B cell (primary cell): ENCODE measurements around the gene NTN1. TPM values are rescaled to one million over a fixed set of nuclear protein-coding genes. Genes with fewer than 3 reads are reported as not detected.

Source experiments
- ATAC-seq: fragments of 200-7000 bp; cut with Tn5 transposase; one replicate; pipeline ENCODE4 v1.10.0; 2021; ENCODE audit warnings: low read depth, mild to moderate bottlenecking, moderate number of reproducible peaks, moderate library complexity
- CTCF ChIA-PET: fragments of 350-600 bp; sonication (Branson Sonifier 250); formaldehyde crosslinking; loops from one replicate; lab custom pipeline; 2021; ENCODE audit warnings: antibody characterized with exemption, inconsistent platforms; lab: Charles Lee
- POLR2A ChIA-PET: fragments of 350-600 bp; sonication (Branson Sonifier 250); formaldehyde crosslinking; loops from one replicate; lab custom pipeline; 2021; ENCODE audit warnings: antibody characterized with exemption; lab: Charles Lee
- DNase-seq: peaks from one replicate; pipeline ENCODE4 v3.0.0; 2013
- H2AFZ ChIP-seq: 2 replicates; pipeline ENCODE4 v1.6.1; 2012; ENCODE audit warnings: mild to moderate bottlenecking, low read depth, low read length; ENCODE audit not compliant: insufficient read depth, poor library complexity, severe bottlenecking
- H3K27ac ChIP-seq, 2 donors: 1 replicate in 1 of 2; 2 replicates in 1 of 2; pipeline ENCODE4 v1.5.1; 2012 to 2013; ENCODE audit warnings: low read length in 2 of 2, mild to moderate bottlenecking in 2 of 2, moderate library complexity in 1 of 2
- H3K27me3 ChIP-seq, 4 experiments: fragments of 200-600 bp in 1 of 4; sonication (generic) in 1 of 4; replicated peaks in 1 of 4; 1 replicate in 2 of 4; 2 replicates in 2 of 4; pipeline versions ENCODE4 v1.6.1 to v1.7.0; 2013 to 2016; ENCODE audit warnings: low read length in 3 of 4, mild to moderate bottlenecking in 2 of 4, mixed read lengths in 1 of 4, moderate library complexity in 1 of 4; ENCODE audit not compliant: insufficient read depth in 4 of 4, control insufficient read depth in 3 of 4; ENCODE audit errors: control extremely low read depth in 1 of 4
- H3K36me3 ChIP-seq, 2 experiments: replicated peaks in 1 of 2; 1 replicate in 1 of 2; 2 replicates in 1 of 2; pipeline versions ENCODE4 v1.6.1 to v1.7.1; 2013; ENCODE audit warnings: low read length in 1 of 2; ENCODE audit not compliant: insufficient read depth in 2 of 2, control insufficient read depth in 1 of 2; ENCODE audit errors: control extremely low read depth in 1 of 2, extremely low read depth in 1 of 2
- H3K4me1 ChIP-seq, 2 donors: fragments of 200-600 bp in 1 of 2; sonication (generic) in 1 of 2; 1 replicate in 1 of 2; 2 replicates in 1 of 2; pipeline versions ENCODE4 v1.5.1 to v1.6.1; 2013 to 2017; ENCODE audit warnings: low read length in 2 of 2; ENCODE audit not compliant: control insufficient read depth in 2 of 2, insufficient read depth in 2 of 2
- H3K4me2 ChIP-seq: replicated peaks from 2 replicates; pipeline ENCODE3; 2012; ENCODE audit warnings: mild to moderate bottlenecking, low read depth, low read length; ENCODE audit not compliant: poor library complexity, severe bottlenecking
- H3K4me3 ChIP-seq, 5 experiments: fragments of 200-600 bp in 1 of 5; sonication (generic) in 1 of 5; 1 replicate in 3 of 5; 2 replicates in 2 of 5; pipeline versions ENCODE4 v1.5.1 to v1.7.0; 2011 to 2016; ENCODE audit warnings: low read length in 4 of 5, mild to moderate bottlenecking in 4 of 5, low read depth in 2 of 5, control low read depth in 1 of 5, moderate library complexity in 1 of 5; ENCODE audit not compliant: insufficient read depth in 1 of 5; ENCODE audit errors: control extremely low read depth in 1 of 5, extremely low read depth in 1 of 5
- H3K79me2 ChIP-seq: fragments of 200-600 bp; sonication (generic); one replicate; pipeline ENCODE4 v1.6.0; 2016; ENCODE audit warnings: low read length; ENCODE audit not compliant: control insufficient read depth, insufficient read depth
- H3K9ac ChIP-seq: fragments of 200-600 bp; sonication (generic); 2 replicates; pipeline ENCODE4 v1.6.1; 2017; ENCODE audit warnings: mild to moderate bottlenecking, low read length, moderate library complexity
- H3K9me3 ChIP-seq, 3 donors: one replicate each; pipeline versions ENCODE4 v1.6.1 to v1.7.1; 2013; ENCODE audit warnings: low read length in 2 of 3; ENCODE audit not compliant: control insufficient read depth in 2 of 3, insufficient read depth in 1 of 3; ENCODE audit errors: control extremely low read depth in 1 of 3
- H4K20me1 ChIP-seq: 2 replicates; pipeline ENCODE4 v1.6.0; 2012; ENCODE audit warnings: mild to moderate bottlenecking, low read length; ENCODE audit not compliant: insufficient read depth, control insufficient read depth, poor library complexity, severe bottlenecking
- H3K27ac Mint-ChIP-seq: one replicate; pipeline ENCODE4 v1.8.0; 2021; ENCODE audit warnings: mixed read lengths
- H3K27me3 Mint-ChIP-seq: one replicate; pipeline ENCODE4 v1.8.0; 2021; ENCODE audit warnings: mixed read lengths
- H3K4me1 Mint-ChIP-seq: one replicate; pipeline ENCODE4 v1.8.0; 2021; ENCODE audit warnings: mixed read lengths
- H3K4me3 Mint-ChIP-seq: one replicate; pipeline ENCODE4 v1.8.0; 2021; ENCODE audit warnings: mixed read lengths
- H3K9me3 Mint-ChIP-seq: one replicate; pipeline ENCODE4 v1.8.0; 2022; ENCODE audit warnings: mixed read lengths; ENCODE audit not compliant: insufficient read depth
- EZH2 ChIP-seq: IDR thresholded peaks from 2 replicates; pipeline ENCODE4 v1.6.1; 2012; ENCODE audit warnings: borderline replicate concordance, low read depth, mild to moderate bottlenecking, moderate library complexity, low read length; ENCODE audit not compliant: insufficient read depth, poor library complexity, severe bottlenecking
- whole genome bisulfite sequencing: methylation state at CpG from one replicate; pipeline ENCODE4 v1.1.5; 2013; ENCODE audit warnings: missing lambda C conversion rate; ENCODE audit not compliant: insufficient coverage; 5-methylcytosine and 5-hydroxymethylcytosine counted together
- intact Hi-C: fragments of 100-400 bp; cut with micrococcal nuclease; formaldehyde crosslinking; loops from one replicate; pipeline ENCODE4 v1.10.0; 2022
- polyA plus RNA-seq: library from polyadenylated mRNA; depleted of rRNA; stranded (reverse); fragments of >200 nt; gene quantifications from 2 replicates; pipeline ENCODE4 v1.2.3, GENCODE V29; 2012
- total RNA-seq, 2 donors: library from RNA; stranded (reverse); fragments of 120-200 nt in 1 of 2; gene quantifications; 1 replicate in 1 of 2; 2 replicates in 1 of 2; pipeline versions ENCODE4 v1.2.3 to v1.2.4, GENCODE V29; 2013 to 2022
- TF ChIP-seq, protein P1 (sequence below): fragments of 200-600 bp; IDR thresholded peaks from one replicate; pipeline ENCODE4 v1.8.0; 2022; ENCODE audit warnings: antibody characterized with exemption, mild to moderate bottlenecking

NTN1 gene
- total and polyA plus RNA-seq, 2 donors (not counting 1 experiment from before 2014, with no cell fraction given) = 0.10 to 0.25 TPM

- Mint-ChIP-seq H3K4me3 (no peak overlapping the region), H3K27ac (no peak overlapping the region), H3K4me1 (no peaks in the 10 kb centered on the region), H3K27me3 (peaks cover 12% of the 10 kb centered on the region), H3K9me3 (no peaks in the 10 kb centered on the region)
- no peak for ATAC-seq
- WGBS = 95% methylated on average over 3 of the region's 6 CpGs
- intact Hi-C loops = no loop called here
- no peaks in the 10 kb centered on the region for H3K27me3 ChIP-seq
- no peak overlapping the region for H2AFZ ChIP-seq
- CTCF ChIA-PET = no interaction called here
- POLR2A ChIA-PET = no interaction called here
- H3K79me2 ChIP-seq = no peaks in the 10 kb centered on the region
- no peak overlapping the region for H3K4me3 ChIP-seq
- H3K9me3 ChIP-seq = no peaks in the 10 kb centered on the region
- no peak overlapping the region for H3K9ac ChIP-seq
- no peak for DNase-seq
- no peaks in the 10 kb centered on the region for H4K20me1 ChIP-seq
- no peak overlapping the region for H3K4me2 ChIP-seq
- H3K27ac ChIP-seq = no peak overlapping the region
- no peaks in the 10 kb centered on the region for H3K36me3 ChIP-seq
- TF ChIP-seq EZH2 = no peak
- TF ChIP-seq, protein P1, sequence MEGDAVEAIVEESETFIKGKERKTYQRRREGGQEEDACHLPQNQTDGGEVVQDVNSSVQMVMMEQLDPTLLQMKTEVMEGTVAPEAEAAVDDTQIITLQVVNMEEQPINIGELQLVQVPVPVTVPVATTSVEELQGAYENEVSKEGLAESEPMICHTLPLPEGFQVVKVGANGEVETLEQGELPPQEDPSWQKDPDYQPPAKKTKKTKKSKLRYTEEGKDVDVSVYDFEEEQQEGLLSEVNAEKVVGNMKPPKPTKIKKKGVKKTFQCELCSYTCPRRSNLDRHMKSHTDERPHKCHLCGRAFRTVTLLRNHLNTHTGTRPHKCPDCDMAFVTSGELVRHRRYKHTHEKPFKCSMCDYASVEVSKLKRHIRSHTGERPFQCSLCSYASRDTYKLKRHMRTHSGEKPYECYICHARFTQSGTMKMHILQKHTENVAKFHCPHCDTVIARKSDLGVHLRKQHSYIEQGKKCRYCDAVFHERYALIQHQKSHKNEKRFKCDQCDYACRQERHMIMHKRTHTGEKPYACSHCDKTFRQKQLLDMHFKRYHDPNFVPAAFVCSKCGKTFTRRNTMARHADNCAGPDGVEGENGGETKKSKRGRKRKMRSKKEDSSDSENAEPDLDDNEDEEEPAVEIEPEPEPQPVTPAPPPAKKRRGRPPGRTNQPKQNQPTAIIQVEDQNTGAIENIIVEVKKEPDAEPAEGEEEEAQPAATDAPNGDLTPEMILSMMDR = no peak
- no peaks in the 10 kb centered on the region for H3K4me1 ChIP-seq
These were observed 127.7 kb downstream of the NTN1 start for GRCh38 chr17:9148905-9149525.

GRCh38 chr17:9150446-9151090, 129.3 kb downstream of the NTN1 start:
- ATAC-seq (no peak), DNase-seq (no peak)
- no peaks in the 10 kb centered on the region for H3K36me3 ChIP-seq
- Mint-ChIP-seq H3K4me3 (no peak overlapping the region), H3K27ac (no peak overlapping the region), H3K9me3 (no peaks in the 10 kb centered on the region), H3K27me3 (peaks cover 12% of the 10 kb centered on the region), H3K4me1 (no peaks in the 10 kb centered on the region)
- H2AFZ ChIP-seq = no peak overlapping the region
- CTCF ChIA-PET = no interaction called here
- intact Hi-C loops = no loop called here
- H3K79me2 ChIP-seq = no peaks in the 10 kb centered on the region
- no peak overlapping the region for H3K27ac ChIP-seq
- H4K20me1 ChIP-seq = no peaks in the 10 kb centered on the region
- H3K4me3 ChIP-seq = no peak overlapping the region
- TF ChIP-seq, protein P1 = no peak
- TF ChIP-seq EZH2 = no peak
- H3K27me3 ChIP-seq = no peaks in the 10 kb centered on the region
- 80% methylated on average over 25 of the region's 25 CpGs for WGBS
- no peaks in the 10 kb centered on the region for H3K4me1 ChIP-seq
- H3K9me3 ChIP-seq = no peaks in the 10 kb centered on the region
- no peak overlapping the region for H3K9ac ChIP-seq
- no peak overlapping the region for H3K4me2 ChIP-seq
- POLR2A ChIA-PET = no interaction called here
